ENCODE measurements around the gene MAPK4.

MAPK4 gene

DNA sequence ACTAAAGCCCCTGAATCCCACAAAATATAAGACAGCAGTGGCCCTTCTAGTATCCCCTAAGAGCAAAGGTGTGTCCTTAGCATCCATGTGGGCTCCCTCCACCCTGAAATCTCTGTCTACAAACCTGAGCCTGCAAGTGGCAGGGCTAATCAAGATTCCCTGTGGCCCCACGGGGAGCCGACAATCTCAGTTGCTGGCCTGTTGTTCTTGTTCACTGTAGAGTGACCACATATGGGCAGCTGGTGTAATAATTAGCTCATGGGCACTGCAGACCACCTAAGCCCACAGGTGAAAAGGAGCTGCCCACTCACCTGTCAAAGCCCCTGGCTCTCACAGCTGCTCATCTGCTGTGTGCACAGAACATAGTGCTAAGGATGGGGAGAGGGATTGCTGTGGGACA, 157.7 kb downstream of the MAPK4 start:
- DNase-seq (ENCODE audit: low read depth in 1 of 2, low spot score in 1 of 2): no peak

DNA sequence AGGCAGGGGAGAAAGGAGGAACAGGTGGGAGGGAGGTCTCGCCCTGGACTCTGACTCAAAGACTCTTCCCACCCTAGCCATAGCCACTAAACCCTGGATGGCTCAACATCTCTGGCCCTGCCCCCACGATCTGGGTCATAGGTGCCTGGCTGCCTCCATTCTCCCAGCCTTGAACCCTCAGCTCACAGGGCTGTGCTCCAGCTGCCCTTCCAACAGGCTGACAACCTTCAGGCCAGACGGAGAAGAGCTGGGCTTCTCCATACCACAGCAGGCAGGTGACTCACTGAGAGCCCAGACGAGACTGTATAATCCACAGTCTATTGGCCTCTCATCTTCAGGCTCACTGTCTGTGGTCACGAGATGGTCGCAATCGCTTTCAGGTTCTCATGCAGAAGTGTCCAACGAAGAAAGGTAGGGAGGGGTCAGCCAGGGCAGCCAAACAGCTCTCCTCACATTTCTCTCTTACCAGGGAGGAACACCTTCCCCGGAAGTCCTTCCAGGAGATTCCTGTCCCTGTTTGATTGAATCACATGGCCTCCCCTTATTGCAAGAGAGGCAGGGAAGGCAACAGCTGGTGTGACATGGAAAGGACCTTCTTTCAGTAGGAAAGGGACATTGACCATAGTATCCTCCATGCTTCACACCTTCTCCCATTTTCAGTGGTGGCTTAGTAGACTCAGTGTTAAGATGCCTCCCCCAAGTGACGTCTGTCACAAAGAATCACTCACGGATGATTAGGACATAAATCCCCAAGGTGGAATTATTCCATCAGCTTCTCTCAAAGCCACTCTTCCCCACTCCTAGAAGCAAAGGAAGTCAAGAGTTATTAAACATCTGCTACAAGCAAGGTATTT, 159.8 kb downstream of the MAPK4 start:
- DNase-seq (ENCODE audit: low read depth in 1 of 2, low spot score in 1 of 2): no peak

DNA sequence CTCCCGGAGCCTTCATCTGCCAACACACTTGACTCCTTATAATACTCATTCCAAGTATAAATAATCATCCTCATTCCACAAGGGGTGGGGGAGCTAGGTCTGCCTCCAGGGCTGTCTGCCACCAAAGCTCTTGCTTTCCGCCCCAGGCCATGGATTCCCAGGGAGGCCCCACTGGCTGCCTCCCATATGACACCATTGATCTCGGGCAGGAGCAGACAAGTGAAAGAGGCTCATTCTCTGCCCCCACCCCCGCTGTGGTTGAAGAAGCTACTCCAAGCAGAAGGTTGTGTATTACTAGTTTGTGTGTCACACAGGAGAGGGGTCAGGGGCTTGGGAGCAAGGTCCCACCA, 160.4 kb downstream of the MAPK4 start:
- no peak for DNase-seq (ENCODE audit: low read depth in 1 of 2, low spot score in 1 of 2)

DNA sequence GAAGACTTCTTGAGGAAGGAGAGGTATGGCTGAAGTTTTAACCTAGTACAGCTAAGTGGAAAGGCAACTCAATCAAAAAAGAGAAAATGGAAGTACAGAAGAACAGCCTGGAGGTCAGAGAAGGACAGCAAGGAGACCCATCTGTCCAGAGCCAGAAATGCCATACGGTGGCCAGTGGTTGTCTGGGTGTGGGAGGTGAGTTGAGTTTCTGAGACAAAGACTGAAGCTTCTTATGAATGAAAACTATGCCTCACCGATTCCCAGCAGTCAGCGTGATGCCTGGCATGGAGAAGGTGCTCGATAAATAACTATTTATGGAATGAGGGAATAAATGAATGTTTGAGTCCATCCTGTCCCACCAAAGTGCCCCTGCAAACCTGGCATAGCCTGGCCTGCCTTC, 161.1 kb downstream of the MAPK4 start:
- no peak for DNase-seq (ENCODE audit: low read depth in 1 of 2, low spot score in 1 of 2)

DNA sequence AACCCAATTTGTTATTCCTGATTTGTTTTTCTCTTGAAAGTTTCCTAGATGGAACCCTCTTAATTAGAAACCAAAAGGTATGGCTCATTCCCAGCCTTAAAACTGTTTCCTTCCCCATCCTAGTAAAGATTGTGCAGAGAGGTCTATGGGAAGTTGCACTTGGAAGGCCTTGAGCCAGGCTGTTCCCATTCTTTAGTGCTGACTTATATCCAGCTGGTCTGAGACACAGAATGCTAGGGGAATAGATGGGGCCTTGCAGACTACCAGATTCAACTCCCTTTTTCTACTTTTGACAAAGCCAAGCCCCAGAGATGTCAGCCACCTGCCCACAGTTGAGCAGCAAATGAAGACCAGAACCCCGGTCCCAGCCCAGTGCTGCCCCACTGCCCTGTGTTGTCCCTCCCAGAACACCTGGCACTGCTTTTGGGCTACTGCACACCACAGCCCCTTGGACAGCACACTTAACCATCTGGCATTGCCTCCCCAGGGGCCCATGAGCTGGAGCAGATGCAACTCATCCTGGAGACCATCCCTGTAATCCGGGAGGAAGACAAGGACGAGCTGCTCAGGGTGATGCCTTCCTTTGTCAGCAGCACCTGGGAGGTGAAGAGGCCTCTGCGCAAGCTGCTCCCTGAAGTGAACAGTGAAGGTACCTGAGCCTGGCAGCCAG, 161.7 kb downstream of the MAPK4 start:
- no peak for DNase-seq (ENCODE audit: low read depth in 1 of 2, low spot score in 1 of 2)

DNA sequence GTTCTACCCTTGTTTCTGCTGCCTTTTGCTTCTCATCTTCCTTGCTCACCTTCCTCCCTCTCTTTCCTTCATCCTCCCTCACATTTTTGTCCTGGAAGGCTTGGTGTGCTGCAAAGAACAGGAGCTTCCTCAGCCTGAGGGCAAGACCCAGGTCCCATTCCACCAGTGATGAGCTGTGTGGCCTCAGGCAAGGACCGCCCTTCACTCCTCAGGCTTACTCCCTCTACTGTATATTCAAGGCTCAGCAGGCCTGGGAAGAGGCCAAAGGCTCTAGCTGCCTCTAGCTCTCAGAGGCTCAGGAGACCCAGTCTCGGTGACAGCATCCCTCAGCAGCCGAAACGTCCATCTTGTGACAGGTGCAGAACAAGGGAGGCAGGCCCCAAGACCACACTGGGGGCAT, 162.4 kb downstream of the MAPK4 start:
- no peak for DNase-seq (ENCODE audit: low read depth in 1 of 2, low spot score in 1 of 2)

DNA sequence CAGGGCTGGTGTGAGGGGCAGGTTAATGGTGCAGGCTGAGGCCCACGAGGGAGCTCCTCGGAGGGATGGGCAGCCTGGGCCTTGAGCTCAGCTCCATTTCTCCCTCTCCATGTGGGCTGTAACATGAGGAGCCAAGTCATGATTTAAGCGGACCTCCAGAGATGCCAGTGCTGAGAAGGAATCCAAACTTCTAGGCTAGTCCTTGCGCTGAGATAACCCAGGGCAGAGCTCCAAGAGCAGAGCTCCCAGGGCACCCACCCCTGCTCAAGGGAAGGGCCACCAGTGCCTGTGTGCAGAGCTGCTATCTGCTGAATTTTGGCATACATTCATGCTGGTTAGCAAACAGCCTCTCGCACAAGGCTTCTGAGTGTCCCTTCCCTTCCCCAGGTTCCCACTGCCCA, 164.9 kb downstream of the MAPK4 start:
- DNase-seq (ENCODE audit: low read depth in 1 of 2, low spot score in 1 of 2): no peak

DNA sequence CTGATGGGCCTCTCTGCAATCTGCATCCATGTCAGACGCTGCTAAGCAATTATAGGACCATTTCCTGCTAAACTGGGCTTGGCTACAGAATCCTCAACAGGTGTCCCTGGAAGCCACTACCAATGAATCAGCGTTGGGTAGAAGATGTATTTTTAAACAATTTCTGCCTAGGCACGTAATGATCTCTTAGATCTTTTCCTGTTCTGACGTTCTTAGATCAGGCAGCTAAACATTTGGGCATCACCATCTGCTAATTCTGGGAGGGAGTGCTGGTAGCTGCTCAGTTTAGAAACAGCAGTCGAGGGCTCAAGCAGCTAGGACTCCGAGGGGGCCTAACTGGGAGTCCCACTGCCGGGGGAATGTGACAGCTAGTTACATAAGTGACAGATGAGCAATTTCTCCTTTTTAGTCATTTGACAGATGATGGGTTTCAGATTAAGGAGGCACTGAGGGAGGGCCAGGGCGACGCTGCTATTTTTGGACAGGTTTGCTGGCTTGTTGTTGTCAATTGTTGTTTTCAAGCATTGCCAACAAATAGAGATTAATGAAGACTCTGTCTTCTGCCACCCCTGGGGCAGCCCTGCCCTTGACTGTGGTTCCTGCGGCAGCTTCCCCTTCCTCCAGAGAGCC, 167.2 kb downstream of the MAPK4 start:
- DNase-seq (ENCODE audit: low read depth in 1 of 2, low spot score in 1 of 2): no peak

DNA sequence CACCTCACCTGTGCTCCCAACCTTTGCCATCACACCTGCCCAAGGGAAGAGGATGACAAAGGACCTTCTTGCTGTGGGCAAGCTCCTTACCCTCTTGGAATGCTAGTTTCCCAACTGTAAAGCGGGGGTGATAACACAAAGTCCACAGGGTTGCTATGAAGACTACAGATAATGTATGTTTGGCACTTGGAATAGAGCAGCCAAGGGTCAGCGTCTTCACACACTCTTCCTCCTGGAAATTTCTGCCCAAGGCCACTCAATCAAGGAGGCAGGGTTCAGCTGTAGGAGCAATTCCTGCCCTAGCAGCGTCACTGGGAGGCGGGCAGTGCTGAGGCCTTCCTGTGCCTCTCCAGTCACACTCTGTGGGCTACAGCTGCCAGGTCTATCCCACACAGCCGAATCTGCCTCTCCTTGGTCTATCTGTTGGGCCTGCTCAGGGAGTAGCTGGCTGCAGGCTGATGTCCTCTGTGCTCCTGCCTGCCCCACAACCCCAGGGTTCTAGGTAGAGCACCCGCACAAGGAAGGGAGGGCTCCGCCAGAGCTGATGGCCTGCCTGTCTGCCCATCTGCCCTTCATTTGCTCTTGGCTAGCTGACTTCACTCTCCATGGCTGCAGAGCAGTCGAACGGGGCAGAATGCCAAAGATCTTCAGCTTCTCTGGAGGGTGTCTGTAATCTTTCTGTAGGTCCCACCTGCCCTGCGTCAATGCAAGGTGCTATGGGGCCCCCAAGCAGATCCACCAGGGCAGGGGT, 168.0 kb downstream of the MAPK4 start:
- no peak for DNase-seq (ENCODE audit: low read depth in 1 of 2, low spot score in 1 of 2)

DNA sequence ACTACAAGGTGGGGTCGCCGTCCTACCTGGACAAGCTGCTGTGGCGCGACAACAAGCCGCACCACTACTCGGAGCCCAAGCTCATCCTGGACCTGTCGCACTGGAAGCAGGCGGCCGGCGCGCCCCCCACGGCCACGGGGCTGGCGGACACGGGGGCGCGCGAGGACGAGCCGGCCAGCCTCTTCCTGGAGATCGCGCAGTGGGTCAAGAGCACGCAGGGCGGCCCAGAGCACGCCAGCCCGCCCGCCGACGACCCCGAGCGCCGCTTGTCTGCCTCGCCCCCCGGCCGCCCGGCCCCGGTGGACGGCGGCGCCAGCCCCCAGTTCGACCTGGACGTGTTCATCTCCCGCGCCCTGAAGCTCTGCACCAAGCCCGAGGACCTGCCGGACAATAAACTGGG, 169.5 kb downstream of the MAPK4 start:
- no peak for DNase-seq (ENCODE audit: low read depth in 1 of 2, low spot score in 1 of 2)

DNA sequence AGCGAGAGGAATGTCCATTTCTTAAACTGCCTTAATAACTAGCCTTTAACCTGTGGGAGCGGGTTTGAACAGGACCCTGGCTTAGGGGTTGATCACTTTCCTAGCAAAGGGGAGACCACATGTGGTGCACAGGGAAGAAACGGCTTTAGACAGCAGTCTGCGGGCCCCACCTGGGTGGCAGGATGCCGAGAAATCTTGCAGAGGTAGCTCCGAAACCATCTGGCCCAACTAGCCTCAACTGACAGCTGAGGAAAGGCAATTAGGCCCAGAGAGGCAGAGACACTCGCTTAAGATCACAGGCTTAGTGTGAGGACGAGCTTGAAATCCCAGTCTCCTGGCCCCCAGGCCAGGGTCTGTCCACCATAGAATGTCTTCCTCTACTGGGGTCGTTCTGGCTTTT, 170.1 kb downstream of the MAPK4 start:
- DNase-seq (ENCODE audit: low read depth in 1 of 2, low spot score in 1 of 2): no peak

DNA sequence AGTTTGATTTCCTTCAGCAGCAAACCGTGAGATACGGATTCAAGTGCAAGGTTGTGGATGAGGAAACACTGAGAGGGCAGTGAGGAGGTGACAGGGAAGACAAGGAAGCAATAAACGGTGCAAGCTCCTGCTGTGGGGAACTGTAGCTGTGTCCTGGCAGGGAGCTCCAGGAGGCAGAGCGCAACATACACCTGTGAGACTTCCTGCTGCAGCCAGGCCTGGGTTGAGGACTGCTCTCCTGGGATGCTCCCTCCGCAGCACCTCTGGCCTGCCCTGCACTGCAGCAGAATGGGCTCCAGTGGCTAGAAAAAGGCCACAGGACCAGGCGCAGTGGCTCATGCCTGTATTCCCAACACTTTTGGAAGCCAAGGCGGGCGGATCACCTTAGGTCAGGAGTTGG, 174.5 kb downstream of the MAPK4 start:
- no peak for DNase-seq (ENCODE audit: low read depth in 1 of 2, low spot score in 1 of 2)

DNA sequence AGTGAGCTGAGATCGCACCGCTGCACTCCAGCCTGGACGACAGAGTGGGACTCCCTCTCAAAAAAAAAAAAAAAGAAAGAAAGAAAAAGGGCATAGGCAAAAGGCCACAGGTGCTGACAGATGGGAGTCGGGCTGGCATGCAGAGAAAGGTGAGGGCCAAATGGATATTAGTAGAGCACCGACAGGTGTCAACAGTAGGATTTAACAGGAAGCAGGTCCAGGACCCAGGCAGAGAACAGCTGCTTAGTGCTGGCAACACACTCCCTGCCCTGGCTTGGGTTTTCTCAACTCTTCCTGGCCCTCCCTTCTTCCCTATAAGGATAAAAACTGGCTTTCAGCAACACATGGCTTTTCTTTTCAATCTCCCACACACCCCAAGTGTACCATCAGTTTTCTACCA, 175.0 kb downstream of the MAPK4 start:
- no peak for DNase-seq (ENCODE audit: low read depth in 1 of 2, low spot score in 1 of 2)

DNA sequence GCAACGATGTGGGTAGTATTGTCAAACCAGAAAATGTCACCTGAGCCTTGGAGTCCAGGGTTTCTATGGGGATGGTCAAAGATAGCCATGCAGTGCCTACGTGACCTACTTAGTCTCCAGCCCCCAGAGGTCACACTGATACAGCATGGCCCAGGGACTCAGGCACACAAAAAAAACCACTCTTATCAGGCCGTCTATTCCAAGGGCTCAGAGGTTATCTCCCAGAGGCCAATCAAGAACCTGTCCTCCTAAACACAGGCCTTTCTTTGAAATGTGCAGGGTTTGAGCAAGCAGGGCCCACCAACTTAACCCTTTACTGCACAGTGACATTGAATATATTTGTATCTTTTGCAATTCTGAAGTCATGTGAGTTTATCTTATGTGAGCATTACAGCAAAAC, 177.2 kb downstream of the MAPK4 start:
- DNase-seq (ENCODE audit: low read depth in 1 of 2, low spot score in 1 of 2): no peak

DNA sequence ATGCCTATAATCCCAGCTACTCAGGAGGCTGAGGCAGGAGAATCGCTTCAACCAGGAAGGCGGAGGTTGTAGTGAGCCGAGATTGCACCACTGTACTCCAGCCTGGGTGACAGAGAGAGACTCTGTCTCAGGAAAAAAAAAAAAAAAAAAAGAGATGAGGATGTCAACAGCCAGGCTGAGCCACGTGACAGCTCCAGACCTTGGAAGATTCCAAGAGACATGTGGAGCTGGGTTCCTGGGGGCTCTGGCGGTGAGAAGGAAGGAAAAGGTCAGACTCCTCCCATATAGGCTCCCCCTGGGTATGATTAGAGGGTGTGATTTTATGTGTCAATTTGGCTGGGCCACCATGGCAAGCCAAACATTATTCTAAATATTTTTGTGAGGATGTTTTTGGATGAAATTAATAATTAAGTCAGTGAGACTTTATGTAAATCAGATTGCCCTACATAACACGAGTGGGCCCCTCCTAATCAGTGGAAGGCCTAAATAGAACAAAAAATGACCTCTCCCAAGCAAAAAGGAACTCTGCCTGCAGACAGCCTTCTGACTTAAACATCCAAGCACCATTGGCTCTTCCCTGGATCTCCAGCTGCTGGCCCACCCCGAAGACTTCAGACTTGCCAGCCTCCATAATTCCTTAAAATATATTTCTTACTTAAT, 178.3 kb downstream of the MAPK4 start:
- DNase-seq (ENCODE audit: low read depth in 1 of 2, low spot score in 1 of 2): no peak

DNA sequence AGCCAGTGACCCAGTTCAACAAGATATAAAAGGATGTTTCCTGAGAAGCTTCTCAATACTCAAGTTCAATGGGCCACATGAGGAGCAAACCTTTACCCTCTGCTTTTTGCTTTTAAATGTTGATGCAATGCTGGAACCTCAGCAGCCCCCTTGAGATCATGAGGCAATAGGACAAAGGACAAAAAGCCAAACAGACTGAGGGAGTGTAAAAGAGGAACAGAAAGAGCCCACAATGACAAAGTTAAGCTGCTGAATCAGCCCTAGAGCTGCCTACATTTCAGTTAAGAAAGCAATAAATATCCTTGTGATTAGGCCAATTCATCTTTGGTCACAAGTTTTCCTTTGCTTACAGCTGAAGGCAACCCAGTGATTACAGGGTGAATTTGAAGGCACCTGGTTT, 183.1 kb downstream of the MAPK4 start:
- no peak for DNase-seq (ENCODE audit: low read depth in 1 of 2, low spot score in 1 of 2)

DNA sequence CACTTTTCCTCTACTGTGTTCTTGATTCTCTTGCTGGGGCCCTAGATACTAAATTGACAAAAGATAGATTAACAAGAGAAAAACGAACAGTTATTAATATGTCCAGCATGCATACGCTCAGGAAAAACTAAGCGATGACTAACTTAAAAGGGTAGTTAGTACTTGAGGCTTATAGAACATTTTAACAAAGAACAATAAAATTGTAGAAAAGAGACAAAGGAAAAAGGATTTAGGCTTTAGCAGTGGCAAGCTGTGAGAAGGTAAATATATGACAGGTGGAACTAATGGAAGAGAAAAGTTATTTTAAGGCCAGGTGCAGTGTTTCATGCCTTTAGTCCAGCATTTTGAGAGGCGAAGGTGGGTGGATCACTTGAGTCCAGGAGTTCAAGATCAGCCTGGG, 184.4 kb downstream of the MAPK4 start:
- DNase-seq (ENCODE audit: low read depth in 1 of 2, low spot score in 1 of 2): no peak

DNA sequence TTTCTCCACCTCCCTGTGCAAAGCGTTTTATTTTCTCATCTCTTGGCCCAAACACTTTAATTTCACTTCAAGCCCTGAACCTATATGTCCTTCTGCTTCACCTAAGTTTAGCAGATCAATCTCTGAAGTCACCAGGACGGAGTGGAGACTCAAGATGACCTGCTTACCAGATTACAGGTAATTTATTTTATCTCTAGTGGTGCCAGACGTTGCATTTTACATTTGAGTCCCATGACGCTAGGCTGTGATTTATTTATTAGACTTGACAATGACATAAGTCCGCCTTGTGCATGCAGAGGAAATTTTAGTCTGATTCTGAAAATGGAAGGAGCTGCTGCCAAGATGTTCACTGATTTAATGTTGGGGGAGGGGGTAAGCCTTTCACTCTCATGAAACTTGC, 186.1 kb downstream of the MAPK4 start:
- no peak for DNase-seq (ENCODE audit: low read depth in 1 of 2, low spot score in 1 of 2)

DNA sequence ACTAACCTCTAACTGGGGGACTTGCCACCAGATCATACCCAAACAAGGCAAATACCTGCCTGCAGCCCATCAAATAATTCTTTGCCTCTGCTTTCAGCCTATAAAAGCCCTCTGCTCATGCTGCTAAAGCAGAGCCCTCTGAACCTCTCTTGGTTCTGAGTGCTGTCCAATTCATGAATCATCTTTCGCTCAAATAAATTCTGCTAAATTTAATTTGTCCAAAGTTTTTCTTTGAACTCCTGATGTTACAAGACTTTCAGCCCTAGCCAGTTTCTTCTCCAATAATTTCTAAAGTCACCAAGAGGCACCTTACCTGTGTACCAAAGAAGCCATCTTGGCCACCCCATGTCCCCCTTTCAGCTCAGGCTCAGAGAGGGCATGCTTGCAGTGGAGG, 188.0 kb downstream of the MAPK4 start:
- no peak for DNase-seq (ENCODE audit: low read depth in 1 of 2, low spot score in 1 of 2)

DNA sequence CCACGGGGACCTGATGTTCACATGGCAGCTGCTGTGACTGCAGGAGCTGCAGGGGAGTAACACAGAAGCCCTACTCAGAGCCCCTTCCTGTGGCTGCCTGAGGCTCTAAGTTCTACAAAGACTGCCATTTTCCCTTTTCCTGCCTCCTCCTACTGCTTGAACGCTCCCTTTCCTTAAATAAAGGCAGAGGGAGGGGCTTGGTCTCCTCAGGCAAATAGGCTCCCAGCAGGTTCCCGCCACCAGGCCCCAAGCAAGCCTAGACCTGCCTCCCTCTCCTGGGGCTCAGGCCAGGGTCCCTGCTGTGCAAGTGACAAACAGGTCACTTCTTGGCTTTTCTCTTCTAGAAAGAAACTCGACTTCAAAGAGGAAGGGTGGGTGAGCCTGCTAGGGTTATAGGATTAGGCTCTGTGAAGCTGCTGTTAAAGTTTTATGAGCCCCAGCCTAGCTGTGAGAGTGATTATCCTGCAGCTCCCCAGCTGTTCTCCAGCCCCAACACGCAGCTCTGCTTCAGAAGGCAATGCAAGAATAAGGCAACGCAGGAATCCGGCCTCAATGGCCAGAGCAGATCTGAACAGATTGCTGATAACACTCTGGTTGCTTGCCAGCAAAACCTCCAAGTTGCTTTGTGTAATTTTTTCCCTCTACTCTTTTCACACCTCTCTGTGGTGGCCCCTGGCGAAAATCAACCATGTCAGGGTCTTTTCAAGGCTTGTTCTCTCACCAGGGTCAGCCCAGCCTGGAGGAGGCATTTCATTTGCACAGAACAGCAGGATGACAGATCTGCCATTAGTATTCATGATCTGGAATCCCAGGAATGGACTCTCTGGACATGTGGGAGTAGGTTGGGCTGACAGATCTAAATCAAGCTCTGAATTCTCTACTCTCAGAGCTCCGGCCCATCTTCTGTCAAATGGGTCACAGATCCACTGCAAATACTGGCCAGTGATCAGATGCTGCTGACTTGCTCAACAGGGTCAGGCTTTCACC, 188.6 kb downstream of the MAPK4 start:
- no peak for DNase-seq (ENCODE audit: low read depth in 1 of 2, low spot score in 1 of 2)

Measured in activated CD4-positive, alpha-beta T cell treated with anti-CD3 and anti-CD28 coated beads, Interleukin-2, amount 50 U/mL, for 24 hours (primary cell).